ENCODE data around the gene USP4.

USP4 gene

DNA sequence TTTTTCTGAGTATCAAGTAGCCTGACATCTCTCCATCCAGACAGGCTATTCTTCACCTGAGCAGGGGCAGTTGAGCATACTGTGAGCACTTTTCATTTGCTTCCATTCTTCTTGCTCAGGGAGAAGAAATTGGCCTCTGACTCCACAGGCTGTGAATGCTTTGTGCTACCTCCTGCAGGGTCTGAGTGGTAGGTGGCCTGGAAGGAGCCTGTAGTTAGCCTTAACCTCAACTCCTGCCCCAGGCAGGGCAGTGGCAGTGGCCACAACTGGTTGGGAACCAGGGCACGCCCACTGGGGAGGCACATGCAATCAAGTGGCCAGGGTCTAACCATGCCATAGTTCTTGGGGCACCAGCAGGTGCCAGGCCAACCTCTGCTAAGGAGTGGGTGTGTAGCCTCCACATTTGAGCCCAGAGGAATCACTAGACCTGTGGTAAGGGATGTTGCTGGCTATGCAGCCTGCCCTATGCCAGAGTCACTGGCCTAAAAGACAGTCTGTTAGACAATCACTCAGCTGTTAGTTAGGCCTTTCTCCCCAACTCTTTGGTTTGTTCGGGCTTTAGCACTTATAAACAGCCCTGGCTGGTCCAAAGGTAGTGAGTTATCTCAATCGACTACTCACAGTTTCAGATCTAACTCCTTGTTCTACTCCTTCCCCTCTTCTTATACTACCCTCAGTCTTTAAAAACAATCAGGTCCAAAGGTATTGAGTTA, 70.3 kb downstream of the USP4 start:
- TF ChIP-seq, protein P1, sequence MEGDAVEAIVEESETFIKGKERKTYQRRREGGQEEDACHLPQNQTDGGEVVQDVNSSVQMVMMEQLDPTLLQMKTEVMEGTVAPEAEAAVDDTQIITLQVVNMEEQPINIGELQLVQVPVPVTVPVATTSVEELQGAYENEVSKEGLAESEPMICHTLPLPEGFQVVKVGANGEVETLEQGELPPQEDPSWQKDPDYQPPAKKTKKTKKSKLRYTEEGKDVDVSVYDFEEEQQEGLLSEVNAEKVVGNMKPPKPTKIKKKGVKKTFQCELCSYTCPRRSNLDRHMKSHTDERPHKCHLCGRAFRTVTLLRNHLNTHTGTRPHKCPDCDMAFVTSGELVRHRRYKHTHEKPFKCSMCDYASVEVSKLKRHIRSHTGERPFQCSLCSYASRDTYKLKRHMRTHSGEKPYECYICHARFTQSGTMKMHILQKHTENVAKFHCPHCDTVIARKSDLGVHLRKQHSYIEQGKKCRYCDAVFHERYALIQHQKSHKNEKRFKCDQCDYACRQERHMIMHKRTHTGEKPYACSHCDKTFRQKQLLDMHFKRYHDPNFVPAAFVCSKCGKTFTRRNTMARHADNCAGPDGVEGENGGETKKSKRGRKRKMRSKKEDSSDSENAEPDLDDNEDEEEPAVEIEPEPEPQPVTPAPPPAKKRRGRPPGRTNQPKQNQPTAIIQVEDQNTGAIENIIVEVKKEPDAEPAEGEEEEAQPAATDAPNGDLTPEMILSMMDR (IDR thresholded peaks at IDR 0.05; ENCODE audit: low read depth, low read length) = no peak
- no peak overlapping the region for H3K4me3 ChIP-seq (ENCODE audit: low read depth, low read length)

DNA sequence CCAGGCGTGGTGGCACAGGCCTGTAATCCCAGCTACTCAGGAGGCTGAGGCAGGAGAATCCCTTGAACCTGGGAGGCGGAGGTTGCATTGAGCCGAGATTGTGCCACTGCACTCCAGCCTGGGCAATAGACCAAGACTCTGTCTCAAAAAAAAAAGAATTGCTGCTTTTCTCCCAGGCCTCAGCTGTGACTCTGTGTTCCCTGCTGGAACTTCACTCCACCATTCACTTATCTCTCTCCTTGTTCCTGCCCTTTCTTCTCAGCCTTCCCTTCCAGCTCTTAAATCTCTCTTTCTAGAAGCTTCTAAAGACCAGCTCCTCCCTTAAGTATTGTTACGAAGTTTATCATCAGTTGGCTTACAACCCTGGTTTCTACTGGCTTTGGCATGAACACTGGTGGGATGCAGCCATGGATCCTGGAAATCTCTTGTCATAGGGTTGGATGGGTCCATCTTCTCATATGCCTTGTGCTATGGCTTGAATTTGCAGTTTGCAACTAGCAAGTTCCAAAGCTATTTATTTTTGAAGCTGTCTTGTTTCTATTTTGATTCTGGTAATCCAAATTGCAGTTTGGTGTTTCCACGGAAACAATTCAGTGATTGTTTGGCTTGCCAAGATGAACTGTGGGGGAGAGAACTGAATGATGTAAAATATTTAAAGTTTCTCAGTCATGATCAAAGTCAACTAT, 73.3 kb downstream of the USP4 start:
- no peak overlapping the region for H3K4me3 ChIP-seq (ENCODE audit: low read depth, low read length)
- TF ChIP-seq, protein P1 (IDR thresholded peaks at IDR 0.05; ENCODE audit: low read depth, low read length) = no peak

DNA sequence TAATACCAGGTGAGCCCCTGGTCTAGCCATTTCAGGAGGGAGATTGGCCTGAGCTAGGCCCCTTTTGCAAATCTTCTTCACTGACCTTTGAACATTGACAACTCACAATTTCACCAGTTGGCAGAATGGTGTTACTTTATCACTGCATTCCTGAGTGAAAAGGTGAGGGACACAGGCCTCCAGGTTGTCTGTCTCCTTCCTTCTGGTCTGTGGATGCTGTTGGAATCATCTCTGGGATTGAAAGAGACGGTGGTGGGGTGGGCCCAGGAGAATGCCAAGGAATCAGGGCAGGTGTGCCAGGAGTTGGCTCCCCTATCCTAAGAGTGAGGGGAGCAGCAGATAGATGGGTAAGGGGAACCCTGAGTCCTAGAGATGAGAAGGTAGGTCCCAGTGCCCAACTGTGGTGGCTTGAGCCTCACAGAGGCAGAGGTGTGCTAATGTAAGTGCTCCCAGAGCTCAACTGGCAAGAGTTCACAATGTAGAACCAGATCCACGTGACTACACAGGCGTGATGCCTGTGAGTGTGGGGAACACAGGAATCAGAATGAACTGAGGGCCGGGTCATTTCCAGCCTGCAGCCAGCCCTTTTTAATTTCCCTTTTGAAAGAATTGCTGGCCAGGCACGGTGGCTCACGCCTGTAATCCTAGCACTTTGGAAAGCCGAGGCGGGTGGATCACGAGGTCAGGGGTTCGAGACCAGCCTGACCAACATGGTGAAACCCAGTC, 74.0 kb downstream of the USP4 start:
- TF ChIP-seq, protein P1 (IDR thresholded peaks at IDR 0.05; ENCODE audit: low read depth, low read length) = no peak
- H3K4me3 ChIP-seq (ENCODE audit: low read depth, low read length) = no peak overlapping the region

DNA sequence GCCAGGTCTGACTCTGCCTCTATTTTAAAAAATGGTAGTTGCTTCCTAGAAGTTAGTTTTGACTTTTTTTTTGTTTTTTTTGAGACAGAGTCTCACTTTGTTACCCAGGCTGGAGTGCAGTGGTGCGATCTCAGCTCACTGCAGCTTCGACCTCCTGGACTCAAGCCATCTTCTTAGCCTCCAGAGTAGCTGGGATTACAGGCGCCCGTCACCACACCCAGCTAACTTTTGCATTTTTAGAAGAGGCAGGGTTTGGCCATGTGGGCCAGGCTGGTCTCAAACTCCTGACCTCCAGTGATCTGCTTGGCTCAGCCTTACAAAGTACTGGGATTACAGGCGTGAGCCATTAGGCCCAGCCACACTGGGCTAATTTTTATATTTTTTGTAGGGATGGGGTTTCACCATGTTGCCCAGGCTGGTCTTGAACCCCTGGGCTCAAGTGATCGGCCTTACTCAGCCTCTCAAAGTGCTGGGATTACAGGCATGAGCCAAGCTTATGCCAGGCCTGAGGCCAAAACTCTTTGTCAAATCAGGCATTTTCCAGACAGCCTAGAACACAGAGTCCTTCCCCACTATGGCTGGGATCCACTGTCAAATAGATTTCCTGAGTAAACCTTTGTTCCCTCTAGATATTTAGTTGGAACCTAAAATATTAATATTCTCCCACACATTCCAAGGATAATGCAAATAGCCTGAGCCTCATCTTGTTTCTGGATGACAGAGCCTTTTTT, 76.5 kb downstream of the USP4 start:
- TF ChIP-seq, protein P1 (IDR thresholded peaks at IDR 0.05; ENCODE audit: low read depth, low read length) = no peak

DNA sequence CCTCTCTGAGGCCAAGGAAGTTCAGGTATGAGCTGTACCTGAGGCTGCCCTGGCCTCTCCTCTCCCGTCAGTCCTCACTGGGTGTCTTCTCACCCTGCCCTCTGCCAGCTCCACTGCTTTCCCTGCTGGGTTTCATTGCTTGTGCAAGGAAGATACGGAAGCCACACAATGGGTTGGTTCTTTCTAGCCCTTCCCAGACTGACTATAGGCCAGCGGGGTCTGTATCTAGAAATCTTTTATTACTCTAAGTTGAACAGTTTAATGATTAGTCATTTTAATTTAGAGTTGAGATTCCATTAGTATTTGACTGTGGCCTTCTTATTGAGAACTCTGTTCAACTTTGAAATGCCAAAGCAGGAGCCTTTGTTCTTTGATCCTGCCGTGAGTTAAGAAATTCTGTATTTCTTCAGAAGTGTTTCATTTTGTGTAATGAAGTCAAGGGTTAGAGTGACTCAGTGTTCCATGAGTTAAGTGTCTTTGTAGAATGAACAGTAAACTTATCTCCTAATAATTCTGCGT, 79.0 kb downstream of the USP4 start:
- no peak overlapping the region for H3K4me3 ChIP-seq (ENCODE audit: low read depth, low read length)
- TF ChIP-seq, protein P1 (IDR thresholded peaks at IDR 0.05; ENCODE audit: low read depth, low read length) = no peak

More for the DNA sequence above, 76.5 kb downstream of the USP4 start:
- H3K4me3 ChIP-seq (ENCODE audit: low read depth, low read length) = no peak overlapping the region

DNA sequence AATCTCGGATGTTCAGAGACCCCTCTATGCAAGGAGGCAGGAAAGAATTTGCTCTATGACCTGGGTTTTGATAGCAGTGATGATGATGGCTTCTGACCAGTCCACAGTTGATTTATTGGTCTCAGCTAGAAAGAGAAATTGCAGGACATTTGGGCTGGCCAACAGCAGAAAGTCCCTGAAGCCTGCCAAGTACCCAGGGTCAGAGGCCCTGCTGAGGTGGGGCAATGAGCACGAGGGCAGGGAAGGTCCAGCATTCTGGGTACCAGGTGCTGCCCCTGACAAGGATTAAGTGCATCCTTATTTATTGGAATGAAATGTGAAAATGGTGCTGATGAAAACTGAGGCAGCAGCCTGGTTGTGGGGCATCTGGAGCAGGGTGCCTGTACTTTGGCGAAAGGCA, 82.7 kb downstream of the USP4 start:
- TF ChIP-seq, protein P1 (IDR thresholded peaks at IDR 0.05; ENCODE audit: low read depth, low read length) = no peak
- H3K4me3 ChIP-seq (ENCODE audit: low read depth, low read length) = no peak overlapping the region

All from WI38 (cell line).